RWPE1 (cell line): ENCODE measurements around the gene CSF3R.

Experiments
- CTCF ChIA-PET: fragments of 350-600 bp; sonication (Branson Sonifier 250); formaldehyde crosslinking; extraction: SDS; loops from one replicate; lab custom pipeline; 2021; lab: Yijun Ruan, JAX
- POLR2A ChIA-PET: fragments of 400-600 bp; formaldehyde crosslinking; extraction: SDS; loops from one replicate; lab custom pipeline; 2020; ENCODE audit warnings: antibody characterized with exemption; ENCODE audit not compliant: low non-redundant PET; lab: Yijun Ruan, JAX
- DNase-seq: peaks from one replicate; pipeline ENCODE4 v3.0.0; 2012; ENCODE audit warnings: low spot score
- H3K27ac ChIP-seq: fragments of 450-650 bp; 2 replicates; pipeline ENCODE4 v1.5.1; 2017
- CTCF ChIP-seq: fragments of 450-650 bp; conservative IDR thresholded peaks from 2 replicates; pipeline ENCODE4 v1.5.1; 2017; ENCODE audit warnings: low read depth, mild to moderate bottlenecking

Gene CSF3R

GRCh38 chr1:36482724-36483388, at the start of gene CSF3R:
TSS of gene CSF3R (minus strand) at chr1:36482913. CDS start at chr1:36479496, 3,417 bp downstream.
- no peak within 1 kb of the TSS for H3K27ac ChIP-seq
- no peak for TF ChIP-seq CTCF
- no peak for DNase-seq
- ChIA-PET POLR2A (no interaction called here), CTCF (interaction anchor here (0.6 kb wide), 1 partner anchor 326 kb away, joined by 4 read pairs; no protein-coding TSS in a partner anchor)

GRCh38 chr1:36531833-36532232, 49.1 kb upstream of the CSF3R start:
- ChIA-PET POLR2A (no interaction called here), CTCF (interaction anchor here (0.7 kb wide), 1 partner anchor 164 kb away, joined by 4 read pairs; no protein-coding TSS in a partner anchor)
- H3K27ac ChIP-seq, result no peak overlapping the region
- TF ChIP-seq CTCF, result no peak
- no peak for DNase-seq

- DNase-seq, result no peak
- no peak for TF ChIP-seq CTCF
- ChIA-PET POLR2A (no interaction called here), CTCF (no interaction called here)
- no peak overlapping the region for H3K27ac ChIP-seq
Measured at GRCh38 chr1:36530791-36531190, 48.1 kb upstream of the CSF3R start.

GRCh38 chr1:36530261-36530660, 47.5 kb upstream of the CSF3R start:
- POLR2A ChIA-PET, result no interaction called here
- TF ChIP-seq CTCF, result no peak

GRCh38 chr1:36529769-36530260, 47.1 kb upstream of the CSF3R start:
- H3K27ac ChIP-seq, result no peak overlapping the region
- no peak for DNase-seq
- ChIA-PET CTCF (no interaction called here), POLR2A (no interaction called here)
- TF ChIP-seq CTCF, result no peak

More at GRCh38 chr1:36530261-36530660, 47.5 kb upstream of the CSF3R start:
- DNase-seq, result no peak
- no peak overlapping the region for H3K27ac ChIP-seq
- CTCF ChIA-PET, result no interaction called here

- CTCF ChIA-PET, result interaction anchor here (0.6 kb wide), 1 partner anchor 926 kb away, joined by 3 read pairs; no protein-coding TSS in a partner anchor
- DNase-seq, result no peak
Measured at GRCh38 chr1:36528361-36529349, 45.9 kb upstream of the CSF3R start.

More at GRCh38 chr1:36528361-36529349, 45.9 kb upstream of the CSF3R start:
- no peak overlapping the region for H3K27ac ChIP-seq
- TF ChIP-seq CTCF, result no peak
- POLR2A ChIA-PET, result no interaction called here
